ENCODE results near the gene HECW1.
A peak's percentile ranks its signal among the peaks of the same experiment; 100 is the strongest.

The HECW1 gene

DNA sequence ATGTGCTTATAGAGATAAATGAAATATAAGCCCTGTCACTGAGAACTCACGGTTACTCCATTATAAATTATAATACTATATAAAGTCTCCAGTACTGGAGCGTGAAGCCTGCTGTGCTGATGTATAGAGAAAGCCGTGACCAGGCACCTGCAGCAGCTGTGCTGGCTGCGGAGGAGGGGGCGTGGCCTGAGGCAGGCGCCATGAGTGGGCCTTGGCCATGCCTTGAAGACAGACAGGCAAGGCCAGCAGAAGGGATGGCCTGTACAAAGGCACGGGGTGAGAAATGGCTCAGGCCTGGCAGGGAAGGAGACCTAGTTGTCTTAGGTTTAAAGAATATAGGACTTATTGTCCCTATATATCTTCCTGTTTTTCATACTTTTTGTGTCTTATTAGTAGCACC is 251.9 kb downstream of the HECW1 start:
- TF ChIP-seq ZNF8 (CRISPR knock-in tag; IDR thresholded peaks at IDR 0.05) (no peak), ZNF565 (CRISPR knock-in tag; conservative IDR thresholded peaks at IDR 0.05; ENCODE audit: low read depth) (no peak), ZNF70 (CRISPR knock-in tag; IDR thresholded peaks at IDR 0.05) (no peak), CSDC2 (CRISPR knock-in tag; IDR thresholded peaks at IDR 0.05) (no peak), SNAI2 (CRISPR knock-in tag; IDR thresholded peaks at IDR 0.05) (no peak), ZC3H10 (CRISPR knock-in tag; IDR thresholded peaks at IDR 0.05) (no peak), PPARA (CRISPR knock-in tag; IDR thresholded peaks at IDR 0.05; ENCODE audit: borderline replicate concordance) (no peak), BACH2 (CRISPR knock-in tag; IDR thresholded peaks at IDR 0.05; ENCODE audit: borderline replicate concordance) (no peak)
- TF ChIP-seq, protein P1, sequence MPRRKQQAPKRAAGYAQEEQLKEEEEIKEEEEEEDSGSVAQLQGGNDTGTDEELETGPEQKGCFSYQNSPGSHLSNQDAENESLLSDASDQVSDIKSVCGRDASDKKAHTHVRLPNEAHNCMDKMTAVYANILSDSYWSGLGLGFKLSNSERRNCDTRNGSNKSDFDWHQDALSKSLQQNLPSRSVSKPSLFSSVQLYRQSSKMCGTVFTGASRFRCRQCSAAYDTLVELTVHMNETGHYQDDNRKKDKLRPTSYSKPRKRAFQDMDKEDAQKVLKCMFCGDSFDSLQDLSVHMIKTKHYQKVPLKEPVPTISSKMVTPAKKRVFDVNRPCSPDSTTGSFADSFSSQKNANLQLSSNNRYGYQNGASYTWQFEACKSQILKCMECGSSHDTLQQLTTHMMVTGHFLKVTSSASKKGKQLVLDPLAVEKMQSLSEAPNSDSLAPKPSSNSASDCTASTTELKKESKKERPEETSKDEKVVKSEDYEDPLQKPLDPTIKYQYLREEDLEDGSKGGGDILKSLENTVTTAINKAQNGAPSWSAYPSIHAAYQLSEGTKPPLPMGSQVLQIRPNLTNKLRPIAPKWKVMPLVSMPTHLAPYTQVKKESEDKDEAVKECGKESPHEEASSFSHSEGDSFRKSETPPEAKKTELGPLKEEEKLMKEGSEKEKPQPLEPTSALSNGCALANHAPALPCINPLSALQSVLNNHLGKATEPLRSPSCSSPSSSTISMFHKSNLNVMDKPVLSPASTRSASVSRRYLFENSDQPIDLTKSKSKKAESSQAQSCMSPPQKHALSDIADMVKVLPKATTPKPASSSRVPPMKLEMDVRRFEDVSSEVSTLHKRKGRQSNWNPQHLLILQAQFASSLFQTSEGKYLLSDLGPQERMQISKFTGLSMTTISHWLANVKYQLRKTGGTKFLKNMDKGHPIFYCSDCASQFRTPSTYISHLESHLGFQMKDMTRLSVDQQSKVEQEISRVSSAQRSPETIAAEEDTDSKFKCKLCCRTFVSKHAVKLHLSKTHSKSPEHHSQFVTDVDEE (CRISPR knock-in tag; IDR thresholded peaks at IDR 0.05), result no peak
- TF ChIP-seq, protein P2, sequence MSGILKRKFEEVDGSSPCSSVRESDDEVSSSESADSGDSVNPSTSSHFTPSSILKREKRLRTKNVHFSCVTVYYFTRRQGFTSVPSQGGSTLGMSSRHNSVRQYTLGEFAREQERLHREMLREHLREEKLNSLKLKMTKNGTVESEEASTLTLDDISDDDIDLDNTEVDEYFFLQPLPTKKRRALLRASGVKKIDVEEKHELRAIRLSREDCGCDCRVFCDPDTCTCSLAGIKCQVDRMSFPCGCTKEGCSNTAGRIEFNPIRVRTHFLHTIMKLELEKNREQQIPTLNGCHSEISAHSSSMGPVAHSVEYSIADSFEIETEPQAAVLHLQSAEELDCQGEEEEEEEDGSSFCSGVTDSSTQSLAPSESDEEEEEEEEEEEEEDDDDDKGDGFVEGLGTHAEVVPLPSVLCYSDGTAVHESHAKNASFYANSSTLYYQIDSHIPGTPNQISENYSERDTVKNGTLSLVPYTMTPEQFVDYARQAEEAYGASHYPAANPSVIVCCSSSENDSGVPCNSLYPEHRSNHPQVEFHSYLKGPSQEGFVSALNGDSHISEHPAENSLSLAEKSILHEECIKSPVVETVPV (CRISPR knock-in tag; IDR thresholded peaks at IDR 0.05), result no peak
- ATAC-seq, result no peak

DNA sequence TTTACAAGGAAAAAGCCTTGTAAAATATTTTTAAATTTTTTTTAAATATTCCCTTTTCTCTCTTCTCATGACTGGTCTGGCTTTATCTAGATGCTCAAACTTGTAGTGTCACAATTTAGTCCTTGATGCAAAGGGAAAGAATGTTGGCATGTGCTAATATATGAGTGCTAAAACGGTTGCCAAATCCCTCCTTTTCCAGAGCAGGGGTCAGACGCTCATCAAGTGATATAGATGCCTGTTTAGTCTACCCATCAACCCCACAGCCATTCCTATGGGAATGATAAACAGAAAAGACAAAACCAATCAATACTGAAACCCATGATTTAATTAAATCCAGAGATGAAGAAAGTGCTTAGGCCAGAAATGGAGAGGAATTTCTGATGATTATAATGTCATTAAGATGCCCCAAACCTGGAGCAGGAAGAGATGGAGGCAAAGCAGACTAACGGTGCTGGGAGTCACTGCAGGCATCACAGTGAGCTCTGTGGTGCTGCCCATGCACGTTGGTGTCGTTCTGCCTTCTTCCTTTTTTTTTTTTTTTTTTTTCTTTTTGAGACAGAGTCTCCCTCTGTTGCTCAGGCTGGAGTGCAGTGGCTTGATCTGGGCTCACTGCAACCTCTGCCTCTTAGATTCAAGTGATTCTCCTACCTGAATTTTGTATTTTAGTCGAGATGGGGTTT is 260.4 kb downstream of the HECW1 start:
- peak; percentile 40 for ATAC-seq
- no peak for TF ChIP-seq ZNF565 (CRISPR knock-in tag; conservative IDR thresholded peaks at IDR 0.05; ENCODE audit: low read depth)
- TF ChIP-seq, protein P3, sequence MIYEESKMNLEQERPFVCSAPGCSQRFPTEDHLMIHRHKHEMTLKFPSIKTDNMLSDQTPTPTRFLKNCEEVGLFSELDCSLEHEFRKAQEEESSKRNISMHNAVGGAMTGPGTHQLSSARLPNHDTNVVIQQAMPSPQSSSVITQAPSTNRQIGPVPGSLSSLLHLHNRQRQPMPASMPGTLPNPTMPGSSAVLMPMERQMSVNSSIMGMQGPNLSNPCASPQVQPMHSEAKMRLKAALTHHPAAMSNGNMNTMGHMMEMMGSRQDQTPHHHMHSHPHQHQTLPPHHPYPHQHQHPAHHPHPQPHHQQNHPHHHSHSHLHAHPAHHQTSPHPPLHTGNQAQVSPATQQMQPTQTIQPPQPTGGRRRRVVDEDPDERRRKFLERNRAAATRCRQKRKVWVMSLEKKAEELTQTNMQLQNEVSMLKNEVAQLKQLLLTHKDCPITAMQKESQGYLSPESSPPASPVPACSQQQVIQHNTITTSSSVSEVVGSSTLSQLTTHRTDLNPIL (CRISPR knock-in tag; IDR thresholded peaks at IDR 0.05; ENCODE audit: low read depth), result no peak
- TF ChIP-seq ZNF8 (CRISPR knock-in tag; IDR thresholded peaks at IDR 0.05), result no peak
- TF ChIP-seq ARNTL (CRISPR knock-in tag; IDR thresholded peaks at IDR 0.05; ENCODE audit: borderline replicate concordance, low read depth), result no peak
- TF ChIP-seq, protein P2 (CRISPR knock-in tag; IDR thresholded peaks at IDR 0.05), result no peak
- TF ChIP-seq ZC3H10 (CRISPR knock-in tag; IDR thresholded peaks at IDR 0.05), result no peak
- no peak for TF ChIP-seq GLIS3 (CRISPR knock-in tag; IDR thresholded peaks at IDR 0.05)
- TF ChIP-seq ISL1 (CRISPR knock-in tag; IDR thresholded peaks at IDR 0.05), result no peak
- TF ChIP-seq, protein P4, sequence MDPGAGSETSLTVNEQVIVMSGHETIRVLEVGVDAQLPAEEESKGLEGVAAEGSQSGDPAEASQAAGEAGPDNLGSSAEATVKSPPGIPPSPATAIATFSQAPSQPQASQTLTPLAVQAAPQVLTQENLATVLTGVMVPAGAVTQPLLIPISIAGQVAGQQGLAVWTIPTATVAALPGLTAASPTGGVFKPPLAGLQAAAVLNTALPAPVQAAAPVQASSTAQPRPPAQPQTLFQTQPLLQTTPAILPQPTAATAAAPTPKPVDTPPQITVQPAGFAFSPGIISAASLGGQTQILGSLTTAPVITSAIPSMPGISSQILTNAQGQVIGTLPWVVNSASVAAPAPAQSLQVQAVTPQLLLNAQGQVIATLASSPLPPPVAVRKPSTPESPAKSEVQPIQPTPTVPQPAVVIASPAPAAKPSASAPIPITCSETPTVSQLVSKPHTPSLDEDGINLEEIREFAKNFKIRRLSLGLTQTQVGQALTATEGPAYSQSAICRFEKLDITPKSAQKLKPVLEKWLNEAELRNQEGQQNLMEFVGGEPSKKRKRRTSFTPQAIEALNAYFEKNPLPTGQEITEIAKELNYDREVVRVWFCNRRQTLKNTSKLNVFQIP (CRISPR knock-in tag; IDR thresholded peaks at IDR 0.05; ENCODE audit: borderline replicate concordance, low read depth), result no peak
- TF ChIP-seq, protein P5, sequence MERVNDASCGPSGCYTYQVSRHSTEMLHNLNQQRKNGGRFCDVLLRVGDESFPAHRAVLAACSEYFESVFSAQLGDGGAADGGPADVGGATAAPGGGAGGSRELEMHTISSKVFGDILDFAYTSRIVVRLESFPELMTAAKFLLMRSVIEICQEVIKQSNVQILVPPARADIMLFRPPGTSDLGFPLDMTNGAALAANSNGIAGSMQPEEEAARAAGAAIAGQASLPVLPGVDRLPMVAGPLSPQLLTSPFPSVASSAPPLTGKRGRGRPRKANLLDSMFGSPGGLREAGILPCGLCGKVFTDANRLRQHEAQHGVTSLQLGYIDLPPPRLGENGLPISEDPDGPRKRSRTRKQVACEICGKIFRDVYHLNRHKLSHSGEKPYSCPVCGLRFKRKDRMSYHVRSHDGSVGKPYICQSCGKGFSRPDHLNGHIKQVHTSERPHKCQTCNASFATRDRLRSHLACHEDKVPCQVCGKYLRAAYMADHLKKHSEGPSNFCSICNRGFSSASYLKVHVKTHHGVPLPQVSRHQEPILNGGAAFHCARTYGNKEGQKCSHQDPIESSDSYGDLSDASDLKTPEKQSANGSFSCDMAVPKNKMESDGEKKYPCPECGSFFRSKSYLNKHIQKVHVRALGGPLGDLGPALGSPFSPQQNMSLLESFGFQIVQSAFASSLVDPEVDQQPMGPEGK (CRISPR knock-in tag; IDR thresholded peaks at IDR 0.05; ENCODE audit: borderline replicate concordance), result no peak
- no peak for TF ChIP-seq PPARA (CRISPR knock-in tag; IDR thresholded peaks at IDR 0.05; ENCODE audit: borderline replicate concordance)

Data from SK-N-SH treated with all-trans-retinoic acid at 6 μM for 48 hours (cell line).